ENCODE results near the gene DDX56.
"Not testable (repeated sequence)": the region's sequence is repeated elsewhere in the genome, so short reads cannot be mapped to it uniquely, and the experiment has no call there.

DDX56 gene

GRCh38 chr7:44595934-44596635 is 22.4 kb upstream of the DDX56 start:
- no peak for DNase-seq

GRCh38 chr7:44590910-44591309 is 17.2 kb upstream of the DDX56 start:
- DNase-seq: no peak

- peak; percentile 8 to 62 (median 31) for DNase-seq
Observed at GRCh38 chr7:44587843-44588711, 14.4 kb upstream of the DDX56 start.

- no peak for DNase-seq
Observed at GRCh38 chr7:44583146-44583865, 9.6 kb upstream of the DDX56 start.

GRCh38 chr7:44581879-44582603 is 8.3 kb upstream of the DDX56 start, which contains the start of gene TMED4:
Gene TMED4, minus strand, starts transcription at chr7:44582231. Its CDS starts 25 bp downstream, at chr7:44582206.
- peak; percentile 99 to 100 (median 100) for DNase-seq

GRCh38 chr7:44580945-44581878 is 7.5 kb upstream of the DDX56 start:
- DNase-seq: peak; percentile 17 to 72 (median 46)

GRCh38 chr7:44576228-44576627 is 2.5 kb upstream of the DDX56 start:
- DNase-seq: no peak

- DNase-seq: no peak
Observed at GRCh38 chr7:44575054-44575453, 1.3 kb upstream of the DDX56 start.

- DNase-seq: peak in 1 of 6 experiments; percentile 31
Observed at GRCh38 chr7:44574287-44574872, 672 bp upstream of the DDX56 start.

- DNase-seq: no peak
Observed at GRCh38 chr7:44572771-44573170, 937 bp downstream of the DDX56 start.

- DNase-seq: no peak
Observed at GRCh38 chr7:44569959-44570358, 3.7 kb downstream of the DDX56 start.

- DNase-seq: no peak
Observed at GRCh38 chr7:44568771-44569560, 4.7 kb downstream of the DDX56 start.

GRCh38 chr7:44567884-44568283 is 5.8 kb downstream of the DDX56 start:
- DNase-seq: no peak

GRCh38 chr7:44566680-44567079 is 7.0 kb downstream of the DDX56 start:
- no peak for DNase-seq

GRCh38 chr7:44565795-44566559 is 7.7 kb downstream of the DDX56 start:
- DNase-seq: no peak

- DNase-seq: peak; percentile 26 to 60 (median 48)
Observed at GRCh38 chr7:44565097-44565794, 8.5 kb downstream of the DDX56 start.

- DNase-seq: no peak
Observed at GRCh38 chr7:44564606-44565005, 9.1 kb downstream of the DDX56 start.

GRCh38 chr7:44563171-44563679 is 10.5 kb downstream of the DDX56 start:
- DNase-seq: no peak

GRCh38 chr7:44562622-44562962 is 11.1 kb downstream of the DDX56 start:
- not testable (repeated sequence) for DNase-seq

Data from stimulated activated naive CD4-positive, alpha-beta T cell (primary cell).